SK-N-MC (cell line): ENCODE data around the gene DOCK1.

Experiments
- DNase-seq: peaks from one replicate; pipeline ENCODE4 v3.0.0-alpha.2; 2011; ENCODE audit warnings: low read depth, low spot score
- H3K27ac ChIP-seq: fragments of 200-600 bp; sonication (generic); 2 replicates; pipeline ENCODE4 v1.5.1; 2016; ENCODE audit warnings: mixed run types
- H3K36me3 ChIP-seq: fragments of 200-600 bp; sonication (generic); 2 replicates; pipeline ENCODE4 v1.6.1; 2017; ENCODE audit warnings: antibody characterized with exemption, low read length, mixed read lengths; ENCODE audit not compliant: insufficient read depth
- H3K4me3 ChIP-seq: fragments of 200-600 bp; sonication (generic); 2 replicates; pipeline ENCODE4 v1.5.1; 2016
- H3K9ac ChIP-seq: fragments of 200-600 bp; sonication (generic); 2 replicates; pipeline ENCODE4 v1.8.0; 2017; ENCODE audit warnings: mixed run types, mixed read lengths; ENCODE audit not compliant: insufficient read length
- H3K9me3 ChIP-seq: fragments of 200-600 bp; sonication (generic); 2 replicates; pipeline ENCODE4 v1.6.1; 2017; ENCODE audit warnings: low read depth, mild to moderate bottlenecking, antibody characterized with exemption, low read length, moderate library complexity, mixed read lengths
- EZH2 ChIP-seq: fragments of 200-600 bp; sonication (generic); IDR thresholded peaks from one replicate; pipeline ENCODE4 v1.6.1; 2017; ENCODE audit warnings: antibody characterized with exemption
- FOXP2 ChIP-seq: optimal IDR thresholded peaks from 2 replicates; pipeline ENCODE3; 2011; ENCODE audit warnings: mild to moderate bottlenecking, moderate library complexity; ENCODE audit not compliant: insufficient read depth; ENCODE audit errors: extremely low read length, control extremely low read depth
- POLR2AphosphoS5 ChIP-seq: IDR thresholded peaks from 2 replicates; pipeline ENCODE4 v1.6.1; 2012; ENCODE audit warnings: mild to moderate bottlenecking, low read depth, low read length, borderline replicate concordance

DOCK1 gene

DNA sequence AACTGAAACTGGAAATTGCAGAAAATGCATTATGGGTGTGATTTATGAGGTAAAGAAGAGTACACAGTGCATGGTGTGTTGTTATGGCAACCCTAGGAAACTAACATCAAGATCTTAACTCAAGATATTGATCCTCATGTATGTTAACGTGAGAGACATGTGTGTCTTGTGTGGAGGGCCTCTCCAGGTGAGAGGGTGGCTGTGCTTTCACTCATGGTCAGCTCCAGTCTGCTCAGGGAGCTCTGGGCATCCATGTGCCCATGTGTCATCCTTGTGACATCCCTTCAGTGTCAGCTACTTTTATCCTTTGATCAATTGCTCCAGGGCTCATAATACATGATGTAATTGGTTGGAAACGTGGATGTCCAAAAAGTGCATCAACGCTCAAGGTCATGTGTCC lies 316.1 kb downstream of the DOCK1 start:
- TF ChIP-seq POLR2AphosphoS5: no peak
- no peak for TF ChIP-seq EZH2
- no peak for TF ChIP-seq FOXP2
- Histone ChIP-seq H3K4me3 (no peak overlapping the region), H3K9ac (no peak overlapping the region), H3K36me3 (no peaks in the 10 kb centered on the region), H3K27ac (no peak overlapping the region), H3K9me3 (no peaks in the 10 kb centered on the region)
- no peak for DNase-seq

- TF ChIP-seq POLR2AphosphoS5 (no peak), EZH2 (no peak), FOXP2 (no peak)
- Histone ChIP-seq H3K4me3 (no peak overlapping the region), H3K9ac (no peak overlapping the region), H3K27ac (no peak overlapping the region), H3K9me3 (no peaks in the 10 kb centered on the region), H3K36me3 (no peaks in the 10 kb centered on the region)
- no peak for DNase-seq
Measured at GRCh38 chr10:127227027-127227426, 321.8 kb downstream of the DOCK1 start.

DNA sequence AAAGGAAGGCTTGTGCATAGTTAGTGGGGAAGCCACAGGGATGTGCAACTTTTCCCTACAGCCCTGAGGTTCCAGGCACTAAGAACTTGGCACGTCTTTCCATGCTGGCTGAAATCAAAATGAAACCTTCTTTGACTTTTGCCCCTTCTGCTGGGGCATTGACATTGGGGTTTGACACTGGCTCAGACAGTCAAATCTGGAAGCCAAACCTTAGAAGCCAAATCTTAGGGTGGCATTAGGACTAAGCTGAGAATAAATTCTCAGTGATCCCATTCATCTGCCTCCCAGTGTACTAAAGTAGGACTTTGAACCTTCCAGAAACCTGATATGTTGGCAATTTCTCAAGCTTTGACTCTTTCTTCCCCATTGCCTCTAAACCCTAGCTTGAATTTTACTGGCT lies 322.4 kb downstream of the DOCK1 start:
- H3K9me3 ChIP-seq: no peaks in the 10 kb centered on the region
- no peak overlapping the region for H3K4me3 ChIP-seq
- no peak for TF ChIP-seq POLR2AphosphoS5
- TF ChIP-seq FOXP2: no peak
- no peak for TF ChIP-seq EZH2
- H3K27ac ChIP-seq: no peak overlapping the region
- no peaks in the 10 kb centered on the region for H3K36me3 ChIP-seq
- no peak for DNase-seq
- H3K9ac ChIP-seq: no peak overlapping the region

GRCh38 chr10:127228195-127228787 lies 323.1 kb downstream of the DOCK1 start:
- H3K36me3 ChIP-seq: no peaks in the 10 kb centered on the region
- no peak overlapping the region for H3K9ac ChIP-seq
- no peak overlapping the region for H3K27ac ChIP-seq
- no peak for DNase-seq
- H3K4me3 ChIP-seq: no peak overlapping the region
- TF ChIP-seq POLR2AphosphoS5 (no peak), FOXP2 (no peak), EZH2 (no peak)
- no peaks in the 10 kb centered on the region for H3K9me3 ChIP-seq

DNA sequence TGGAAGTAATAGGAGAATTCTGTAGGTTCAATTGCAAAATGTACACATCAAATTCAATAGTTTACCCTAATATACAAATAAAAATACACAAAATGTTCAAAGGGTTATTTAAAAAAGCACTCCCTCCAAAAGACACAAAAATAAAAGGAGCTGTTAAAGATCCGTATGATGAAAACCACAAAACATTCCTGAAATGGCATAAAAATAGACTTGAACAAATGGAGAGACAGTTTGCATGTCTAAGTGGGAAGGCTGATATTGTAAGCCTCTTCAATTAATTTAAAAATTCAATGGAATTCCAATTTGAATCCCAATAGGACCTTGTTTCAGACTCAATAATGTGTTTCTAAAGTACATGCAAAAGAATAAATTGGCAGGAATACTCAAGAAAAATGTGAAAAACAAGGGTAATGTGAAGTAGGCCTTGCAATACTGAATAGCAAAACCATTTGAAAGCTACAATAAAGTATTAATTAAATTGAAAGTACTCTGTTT lies 329.1 kb downstream of the DOCK1 start:
- H3K9ac ChIP-seq: no peak overlapping the region
- H3K27ac ChIP-seq: no peak overlapping the region
- no peak overlapping the region for H3K4me3 ChIP-seq
- H3K9me3 ChIP-seq: no peaks in the 10 kb centered on the region
- DNase-seq: no peak
- H3K36me3 ChIP-seq: no peaks in the 10 kb centered on the region
- no peak for TF ChIP-seq FOXP2
- TF ChIP-seq EZH2: no peak
- TF ChIP-seq POLR2AphosphoS5: no peak

- Histone ChIP-seq H3K36me3 (no peaks in the 10 kb centered on the region), H3K9me3 (no peaks in the 10 kb centered on the region), H3K27ac (no peak overlapping the region), H3K9ac (no peak overlapping the region), H3K4me3 (no peak overlapping the region)
- TF ChIP-seq POLR2AphosphoS5 (no peak), FOXP2 (no peak), EZH2 (no peak)
- no peak for DNase-seq
Measured at GRCh38 chr10:127236266-127236665, 331.0 kb downstream of the DOCK1 start.

DNA sequence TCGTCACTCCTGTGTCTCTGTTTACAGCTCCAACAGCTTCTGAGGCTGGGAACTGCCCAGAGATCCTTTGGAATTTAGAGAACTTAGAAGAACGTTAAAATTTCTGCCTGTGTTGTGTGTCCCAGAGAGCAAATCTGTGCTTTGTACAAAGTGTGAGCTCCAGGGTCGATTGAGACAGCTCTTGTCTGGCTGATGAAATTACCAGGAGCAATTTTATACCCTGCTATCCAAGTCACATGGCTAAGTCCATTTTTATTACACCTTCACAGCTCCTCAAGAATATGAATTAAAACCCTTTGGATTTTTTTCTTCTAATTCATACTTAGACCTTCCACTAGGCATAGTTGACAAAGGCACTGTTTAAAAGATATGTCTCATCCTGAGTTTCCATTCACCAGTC lies 337.7 kb downstream of the DOCK1 start:
- no peak for DNase-seq
- no peak overlapping the region for H3K4me3 ChIP-seq
- H3K36me3 ChIP-seq: no peaks in the 10 kb centered on the region
- no peaks in the 10 kb centered on the region for H3K9me3 ChIP-seq
- no peak overlapping the region for H3K9ac ChIP-seq
- H3K27ac ChIP-seq: no peak overlapping the region
- TF ChIP-seq FOXP2 (no peak), EZH2 (no peak)

DNA sequence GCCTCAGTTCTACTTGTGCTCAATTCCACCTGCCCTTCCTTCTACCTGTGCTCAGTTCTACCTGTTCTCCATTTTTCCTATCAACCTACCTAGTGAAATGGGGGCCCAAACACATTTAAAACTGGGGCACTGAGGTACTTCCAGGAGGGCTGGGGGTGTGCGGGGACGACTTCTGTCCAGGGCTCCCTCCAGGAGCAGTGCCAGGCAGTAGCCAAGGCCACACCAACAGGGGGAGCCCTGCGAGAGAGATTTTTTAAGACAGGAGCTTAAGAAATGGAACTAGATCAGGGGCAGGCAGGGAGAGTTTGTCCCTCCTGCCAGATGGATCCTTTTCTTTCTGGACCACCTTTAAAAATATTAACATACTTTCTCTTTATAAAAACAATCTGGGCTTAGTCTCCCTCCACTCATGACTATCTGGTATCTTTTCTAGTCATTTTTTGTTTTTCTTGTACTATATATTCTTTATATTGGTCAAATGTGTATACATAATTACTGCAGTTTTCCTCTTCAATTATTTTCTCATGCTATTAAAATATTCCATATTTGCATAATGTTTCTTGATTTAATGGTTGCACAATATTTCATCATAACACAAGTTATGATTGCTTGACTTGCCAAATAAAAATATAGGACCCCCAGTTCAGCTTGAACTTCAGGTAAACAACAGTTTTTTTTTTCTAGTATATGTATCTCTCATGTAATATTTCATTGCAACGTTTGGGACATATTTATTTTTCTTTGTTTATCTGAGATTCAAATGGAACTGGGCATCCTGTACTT lies 338.5 kb downstream of the DOCK1 start:
- TF ChIP-seq FOXP2 (no peak), POLR2AphosphoS5 (no peak)
- DNase-seq: no peak
- H3K27ac ChIP-seq: no peak overlapping the region

DNA sequence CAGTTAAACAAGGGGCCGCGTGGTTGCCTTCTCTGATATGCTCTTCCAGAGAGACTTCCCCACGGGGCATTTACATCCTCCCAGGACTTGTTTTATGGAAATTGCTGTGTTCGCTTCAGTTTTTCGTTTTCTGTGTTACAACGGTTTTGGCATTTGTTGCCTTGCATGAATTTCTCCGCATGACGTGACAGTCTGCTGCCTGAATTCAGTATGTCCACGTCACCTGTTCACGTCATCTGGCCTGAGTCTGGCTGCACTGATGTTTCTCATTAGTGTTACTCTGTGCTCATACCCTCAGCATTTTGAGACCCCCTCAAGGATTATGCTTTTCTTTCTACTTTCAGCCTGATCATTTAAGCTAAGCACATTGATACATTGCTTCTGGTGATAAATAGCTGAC lies 340.2 kb downstream of the DOCK1 start:
- no peak for TF ChIP-seq POLR2AphosphoS5
- TF ChIP-seq FOXP2: no peak
- no peak for TF ChIP-seq EZH2
- Histone ChIP-seq H3K27ac (no peak overlapping the region), H3K9ac (no peak overlapping the region), H3K4me3 (no peak overlapping the region), H3K36me3 (no peaks in the 10 kb centered on the region; the same call in 1 of the 2 replicates), H3K9me3 (no peaks in the 10 kb centered on the region)
- no peak for DNase-seq

More for the DNA sequence above, 338.5 kb downstream of the DOCK1 start:
- no peak overlapping the region for H3K9ac ChIP-seq
- no peaks in the 10 kb centered on the region for H3K36me3 ChIP-seq
- H3K4me3 ChIP-seq: no peak overlapping the region
- no peaks in the 10 kb centered on the region for H3K9me3 ChIP-seq
